ENCODE data around the gene UBA1. TPM values are rescaled to one million over a fixed set of nuclear protein-coding genes. Genes with fewer than 3 reads are reported as not detected.

Gene UBA1
- polyA plus RNA-seq, 1 donor, result 152 TPM

DNA sequence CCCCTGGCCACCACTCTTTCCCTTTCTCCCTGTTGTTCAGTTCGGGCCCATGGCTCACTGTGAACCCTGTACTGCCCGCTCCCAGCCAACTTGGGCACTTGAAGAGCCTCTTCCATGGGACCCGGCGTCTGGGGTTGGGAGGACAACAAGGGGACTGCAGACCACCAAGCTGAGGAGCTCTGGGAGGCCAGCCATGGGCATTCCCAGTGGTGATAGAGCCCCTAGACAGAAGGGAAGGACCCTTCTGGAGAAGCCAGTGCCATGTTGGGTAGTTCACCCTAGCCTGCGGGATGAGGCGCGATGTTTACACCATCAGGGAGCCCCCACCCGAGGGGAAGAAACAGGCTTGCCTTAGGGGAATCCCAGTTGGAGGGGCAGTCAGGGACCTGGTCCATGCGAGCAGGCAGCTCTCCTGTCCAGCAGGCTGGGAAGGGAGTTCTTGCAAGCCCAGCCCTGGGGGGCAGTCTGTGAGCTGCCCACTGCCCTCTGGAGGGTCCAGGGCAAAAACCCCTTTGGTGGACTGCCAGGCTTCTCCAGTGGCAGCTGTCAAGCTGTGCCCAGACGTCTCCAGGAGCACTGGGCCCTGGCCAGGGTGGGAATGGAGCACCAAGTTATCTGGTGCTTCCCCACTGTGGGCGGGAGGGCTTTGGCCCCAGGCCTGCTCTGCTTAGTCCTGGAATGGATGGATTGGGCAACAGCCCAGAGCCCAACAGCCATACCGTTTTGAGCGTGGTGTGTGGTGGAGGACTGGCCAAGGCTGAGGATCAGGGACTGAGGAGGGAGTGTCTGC is 23.7 kb upstream of the UBA1 start:
- DNase-seq, result no peak

DNA sequence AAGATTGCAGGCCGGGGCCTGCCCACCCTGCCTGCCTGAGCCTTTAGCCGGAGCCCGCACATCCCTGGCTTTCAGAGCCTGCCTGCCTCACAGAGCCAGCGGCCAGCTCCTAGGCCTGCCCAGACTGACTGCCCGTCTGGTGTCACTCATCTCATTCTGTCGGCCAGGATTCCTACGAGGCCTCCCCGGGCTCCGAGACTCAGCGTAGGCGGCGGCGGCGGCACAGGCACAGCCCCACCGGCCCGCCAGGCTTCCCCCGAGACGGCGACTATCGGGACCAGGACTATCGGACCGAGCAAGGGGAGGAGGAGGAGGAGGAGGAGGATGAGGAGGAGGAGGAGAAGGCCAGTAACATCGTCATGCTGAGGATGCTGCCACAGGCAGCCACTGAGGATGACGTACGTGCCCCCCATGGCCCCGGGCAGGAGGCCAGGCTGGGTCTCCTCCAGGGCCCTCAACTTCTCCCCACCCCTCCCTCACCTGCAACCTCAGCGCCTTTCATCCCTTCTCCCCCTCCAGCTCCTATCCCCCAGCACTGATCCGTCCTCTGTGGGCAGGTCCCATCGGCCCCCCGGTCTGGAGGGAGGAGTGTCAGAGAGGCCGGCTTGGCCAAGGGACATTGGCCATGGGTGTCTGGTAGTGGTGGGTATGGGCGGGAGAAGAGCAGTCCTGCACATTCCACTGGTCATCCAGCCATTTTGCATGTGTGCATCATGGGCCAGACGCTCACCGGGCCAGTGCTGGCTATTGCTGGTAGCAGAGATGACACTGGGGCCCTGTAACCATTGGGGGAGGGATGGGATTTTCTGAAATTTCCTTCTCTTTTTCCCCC is 22.6 kb upstream of the UBA1 start:
- DNase-seq, result no peak

DNA sequence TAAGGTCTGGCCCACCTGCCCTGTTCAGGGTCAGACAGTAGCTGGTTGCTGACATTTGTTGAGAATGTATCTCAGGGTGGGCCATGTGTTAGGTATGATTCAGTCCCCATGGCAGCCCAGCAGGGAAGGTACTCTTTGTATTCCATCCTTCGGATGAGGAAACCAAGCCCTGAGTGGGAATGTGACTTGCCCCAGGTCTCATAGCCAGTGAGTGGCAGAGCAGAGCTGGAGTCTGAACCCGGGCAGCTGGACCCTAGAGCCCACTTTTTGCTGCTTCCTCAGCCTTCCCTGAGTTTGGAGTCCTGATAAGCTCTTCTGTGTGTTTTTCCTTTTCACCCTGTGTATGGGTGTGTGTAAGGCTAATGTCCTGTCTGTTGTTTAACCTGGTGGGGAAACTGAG is 21.6 kb upstream of the UBA1 start:
- DNase-seq, result no peak

DNA sequence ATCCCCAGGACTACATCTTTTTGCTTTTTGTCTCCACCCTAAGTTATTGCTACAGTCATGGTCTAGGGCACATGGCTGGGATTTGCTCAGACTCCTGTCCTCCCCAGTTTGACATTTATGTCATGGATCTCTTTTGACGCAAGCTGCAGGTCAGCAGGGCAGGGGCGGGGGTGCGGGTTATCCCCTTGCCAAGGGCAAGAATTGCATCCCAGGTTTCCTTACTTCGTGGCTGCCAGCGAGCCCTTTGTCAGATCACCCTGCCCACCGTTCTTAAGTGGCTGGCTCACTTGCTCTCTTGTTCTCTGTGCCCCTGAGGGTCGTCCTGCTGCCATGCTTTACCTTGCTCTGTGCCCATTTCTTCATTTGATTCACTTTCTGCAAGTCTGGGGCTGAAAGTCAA is 21.1 kb upstream of the UBA1 start:
- DNase-seq, result no peak

DNA sequence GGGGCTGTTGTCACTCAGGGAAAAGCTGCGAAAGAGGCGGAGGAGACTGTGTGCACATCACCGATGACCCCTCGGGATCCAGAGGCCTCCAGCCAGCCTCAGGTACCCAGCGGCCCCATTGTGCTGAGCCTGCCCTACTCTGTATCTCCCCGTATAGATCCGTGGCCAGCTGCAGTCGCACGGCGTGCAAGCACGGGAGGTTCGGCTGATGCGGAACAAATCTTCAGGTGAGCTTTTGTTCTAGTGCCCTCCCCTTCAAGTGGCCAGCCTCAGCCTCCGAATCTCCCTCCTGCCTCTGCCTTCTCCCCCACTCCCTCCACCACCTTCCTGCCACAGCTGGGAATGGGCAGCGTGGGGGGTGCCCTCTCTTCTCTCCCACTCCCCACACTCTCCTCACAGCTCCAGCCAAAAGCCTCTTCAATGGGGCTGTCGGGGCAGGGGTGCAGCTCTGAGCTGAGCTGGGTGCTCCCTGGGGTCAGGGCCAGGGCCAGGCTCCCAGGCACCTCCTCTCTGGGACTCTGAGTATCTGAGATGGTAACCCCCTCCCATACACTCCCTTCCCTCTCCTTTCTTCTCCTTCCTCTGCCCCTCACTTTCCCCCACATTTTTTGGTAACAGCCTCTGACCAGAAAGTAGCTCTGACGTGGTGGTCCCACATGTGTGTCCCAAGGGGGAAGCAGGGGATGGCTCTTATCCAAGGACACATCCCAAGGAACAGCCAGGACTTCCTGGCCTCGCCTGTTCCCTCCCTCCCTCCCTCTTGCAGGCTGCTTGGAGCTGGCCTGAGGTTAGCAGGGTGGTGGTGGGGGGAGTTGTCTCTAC is 20.4 kb upstream of the UBA1 start:
- no peak for DNase-seq

DNA sequence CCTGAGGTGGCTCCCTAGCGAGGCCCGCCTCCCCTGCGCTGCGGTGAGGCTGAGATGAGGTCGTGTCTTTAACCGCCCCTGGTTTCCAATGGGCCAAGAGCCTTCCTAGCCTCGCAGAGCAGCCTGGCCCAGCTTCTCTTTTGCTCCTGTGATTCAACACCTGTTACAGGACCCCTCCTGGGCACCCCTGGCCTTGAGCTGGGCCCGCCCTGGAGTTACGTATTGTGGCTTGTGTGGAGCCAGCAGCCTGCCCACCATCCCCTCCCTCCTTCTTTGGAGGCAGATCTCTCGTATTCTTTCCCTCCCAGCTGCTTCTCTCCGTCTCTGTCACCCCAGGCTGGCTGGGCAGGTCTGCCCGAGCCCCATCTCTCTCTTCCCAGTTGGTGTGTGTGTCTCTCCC is 19.3 kb upstream of the UBA1 start:
- DNase-seq, result no peak

DNA sequence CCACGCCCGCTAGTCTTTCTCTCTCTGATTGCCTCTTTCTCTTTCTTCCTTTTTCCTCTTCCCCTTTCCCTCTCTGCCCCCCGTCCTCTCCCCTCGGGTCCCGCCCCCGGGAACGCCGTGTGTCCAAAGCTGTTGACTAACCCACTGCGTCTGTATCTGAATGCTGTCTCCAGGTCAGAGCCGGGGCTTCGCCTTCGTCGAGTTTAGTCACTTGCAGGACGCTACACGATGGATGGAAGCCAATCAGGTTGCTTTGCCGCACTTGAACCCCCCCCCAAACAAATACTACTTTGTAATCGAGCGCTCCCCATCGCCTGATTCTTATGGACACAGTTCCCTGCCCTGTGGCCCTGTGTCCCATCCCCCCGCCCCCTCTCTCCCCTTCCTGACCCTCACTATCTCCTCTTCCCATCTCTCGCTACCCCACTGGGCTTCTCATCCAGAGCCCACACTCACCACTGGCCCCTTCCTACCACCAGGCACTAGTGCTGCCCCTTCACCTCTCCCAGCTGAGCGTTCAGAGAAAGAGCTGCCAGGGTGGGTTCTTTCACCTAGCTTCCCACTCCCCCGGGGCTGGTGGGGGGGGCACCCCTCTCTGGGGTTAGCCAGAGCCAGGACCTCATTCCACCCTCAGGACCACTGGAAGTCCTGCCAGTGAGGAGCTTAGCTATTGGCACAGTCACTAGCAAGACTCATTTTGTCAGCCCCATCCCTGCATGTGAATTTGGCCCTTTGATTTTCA is 18.6 kb upstream of the UBA1 start:
- no peak for DNase-seq

DNA sequence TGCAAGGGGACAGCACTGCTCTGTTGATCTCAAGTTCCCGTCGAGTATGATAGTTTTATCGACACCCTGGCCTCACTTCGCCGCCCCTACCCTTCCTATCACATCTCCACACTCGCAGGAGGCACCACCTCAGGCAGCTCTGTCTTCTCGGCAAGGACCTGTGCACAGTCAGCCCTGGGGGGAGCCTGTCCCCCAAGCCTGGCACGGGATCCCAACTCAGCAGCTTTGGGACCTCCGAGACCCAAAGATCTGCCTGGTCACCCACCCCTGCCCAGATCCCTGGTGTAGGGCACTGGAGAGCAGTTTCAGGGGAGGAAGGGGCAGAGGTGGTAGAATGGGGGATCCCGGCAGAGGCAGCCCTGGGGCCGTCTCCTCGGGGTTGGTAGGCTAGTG is 18.0 kb upstream of the UBA1 start:
- DNase-seq, result no peak

DNA sequence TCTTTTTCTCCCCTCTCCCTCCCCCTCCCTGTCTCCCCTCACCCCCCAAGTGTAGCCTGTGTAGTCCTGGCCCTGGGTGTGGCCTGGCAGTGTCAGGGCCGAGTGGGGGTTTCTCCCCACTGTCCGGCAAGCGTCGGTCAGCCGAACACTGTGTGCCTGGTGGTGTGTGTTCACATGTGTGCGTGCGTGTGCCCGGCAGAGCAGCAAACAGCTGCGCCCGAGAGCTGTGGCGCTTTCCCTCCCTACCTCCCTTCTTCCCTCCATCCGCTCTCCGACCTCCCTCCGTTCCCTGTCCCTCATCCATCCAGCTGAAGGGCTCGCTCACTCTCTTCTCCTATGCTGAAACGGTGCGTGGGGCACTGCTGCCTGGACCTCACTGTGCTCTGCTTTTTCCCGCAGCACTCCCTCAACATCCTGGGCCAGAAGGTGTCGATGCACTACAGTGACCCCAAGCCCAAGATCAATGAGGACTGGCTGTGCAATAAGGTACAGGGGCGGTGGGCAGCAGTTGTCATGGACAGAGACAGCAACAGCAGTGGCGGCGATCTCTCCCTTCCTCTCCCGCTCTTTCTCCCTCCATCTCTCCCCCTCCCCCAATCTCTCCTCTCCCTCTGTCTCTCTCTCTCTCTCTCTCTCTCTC is 17.4 kb upstream of the UBA1 start:
- DNase-seq, result no peak

DNA sequence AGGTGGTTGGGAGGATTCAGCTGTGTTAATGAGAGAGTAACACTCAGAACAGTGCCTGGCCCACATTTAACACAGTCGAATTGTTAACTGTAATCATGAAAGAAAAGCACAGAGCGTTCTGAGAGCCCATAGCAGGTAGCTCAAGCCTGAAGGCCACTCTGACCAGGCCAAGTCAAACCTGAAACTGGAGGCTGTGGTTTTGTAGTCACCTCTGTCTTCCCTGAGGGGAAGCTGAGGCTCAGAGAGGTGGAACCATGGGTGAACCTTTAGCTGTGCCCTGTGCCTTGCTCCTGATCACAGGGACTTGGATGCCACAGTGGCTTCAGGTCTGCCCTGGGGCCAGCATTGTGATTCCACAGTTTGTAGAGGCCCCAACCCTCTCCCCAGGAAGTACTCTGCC is 16.6 kb upstream of the UBA1 start:
- no peak for DNase-seq

DNA sequence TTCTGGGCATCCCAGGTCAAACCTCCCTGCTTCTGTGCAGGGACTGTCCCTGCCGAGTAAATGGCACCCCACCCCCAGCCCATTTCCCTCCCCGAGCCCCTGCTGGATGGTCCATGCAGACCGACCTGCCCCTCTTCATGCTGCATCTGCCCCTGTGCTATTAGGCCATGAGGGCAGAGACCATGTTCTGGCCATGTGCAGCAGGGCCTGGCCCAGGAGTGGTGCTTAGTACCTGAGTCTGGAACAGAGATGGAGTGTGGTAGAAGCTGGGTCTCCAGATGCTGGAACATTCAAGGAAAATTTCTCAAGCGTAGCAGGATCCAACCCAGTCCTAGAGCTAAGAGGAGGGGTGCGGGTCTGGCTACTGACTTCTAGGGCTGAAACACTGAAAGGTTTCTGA is 15.3 kb upstream of the UBA1 start:
- no peak for DNase-seq

DNA sequence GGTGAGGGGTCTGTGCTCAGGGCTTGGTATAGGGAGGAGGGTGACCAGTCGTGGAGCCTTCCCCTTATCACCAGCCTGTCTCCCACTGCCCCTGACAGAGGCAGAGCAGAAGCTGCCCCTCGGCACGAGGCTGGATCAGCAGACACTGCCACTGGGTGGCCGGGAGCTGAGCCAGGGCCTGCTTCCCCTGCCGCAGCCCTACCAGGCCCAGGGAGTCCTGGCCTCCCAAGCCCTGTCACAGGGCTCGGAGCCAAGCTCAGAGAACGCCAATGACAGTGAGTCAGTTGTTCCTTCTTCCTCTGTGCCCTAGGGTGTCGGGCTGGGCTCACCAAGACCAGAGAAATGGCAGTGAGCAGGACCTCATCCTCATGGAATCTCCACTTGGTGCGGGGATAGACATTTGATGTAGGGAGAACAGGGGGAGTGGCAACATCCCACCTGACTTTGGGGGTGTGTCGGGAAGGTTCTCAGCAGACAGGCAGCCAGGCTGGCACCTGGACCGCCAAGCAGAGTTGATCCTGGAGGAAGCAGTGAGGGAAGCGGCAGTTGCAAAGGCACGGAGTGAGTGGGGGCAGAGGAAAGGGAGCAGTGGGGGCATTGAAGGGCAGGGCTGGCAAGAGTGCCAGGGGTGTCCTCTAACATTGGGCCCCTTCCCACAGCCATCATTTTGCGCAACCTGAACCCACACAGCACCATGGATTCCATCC is 14.3 kb upstream of the UBA1 start:
- DNase-seq, result no peak

DNA sequence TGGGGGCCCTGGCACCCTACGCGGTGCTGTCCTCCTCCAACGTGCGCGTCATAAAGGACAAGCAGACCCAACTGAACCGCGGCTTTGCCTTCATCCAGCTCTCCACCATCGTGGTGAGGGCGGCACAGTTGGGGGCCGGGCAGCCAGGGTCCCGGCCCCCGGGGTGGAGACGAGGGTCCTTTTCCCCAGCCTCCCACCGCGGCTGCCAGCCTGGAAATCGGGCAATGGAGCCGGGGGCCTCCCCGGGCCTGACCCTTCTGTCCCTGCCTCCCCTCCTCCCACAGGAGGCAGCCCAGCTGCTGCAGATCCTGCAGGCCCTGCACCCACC is 13.7 kb upstream of the UBA1 start:
- no peak for DNase-seq

DNA sequence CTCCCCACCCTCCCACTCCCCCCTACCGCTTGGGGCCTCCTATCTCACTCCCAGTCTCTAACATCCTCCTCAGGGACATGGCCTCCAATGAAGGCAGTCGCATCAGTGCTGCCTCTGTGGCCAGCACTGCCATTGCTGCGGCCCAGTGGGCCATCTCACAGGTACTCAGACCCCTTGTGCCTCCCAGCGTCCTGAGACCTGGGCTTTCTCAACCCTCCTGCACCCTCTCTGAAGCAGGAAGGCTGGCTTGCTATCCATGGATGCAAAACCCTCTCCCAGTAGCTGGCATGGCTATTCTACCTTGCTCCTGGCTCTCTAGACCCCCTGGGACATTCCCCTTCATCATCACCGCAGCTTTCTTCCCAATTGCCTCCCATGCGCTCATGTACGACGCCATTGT is 13.3 kb upstream of the UBA1 start:
- no peak for DNase-seq

DNA sequence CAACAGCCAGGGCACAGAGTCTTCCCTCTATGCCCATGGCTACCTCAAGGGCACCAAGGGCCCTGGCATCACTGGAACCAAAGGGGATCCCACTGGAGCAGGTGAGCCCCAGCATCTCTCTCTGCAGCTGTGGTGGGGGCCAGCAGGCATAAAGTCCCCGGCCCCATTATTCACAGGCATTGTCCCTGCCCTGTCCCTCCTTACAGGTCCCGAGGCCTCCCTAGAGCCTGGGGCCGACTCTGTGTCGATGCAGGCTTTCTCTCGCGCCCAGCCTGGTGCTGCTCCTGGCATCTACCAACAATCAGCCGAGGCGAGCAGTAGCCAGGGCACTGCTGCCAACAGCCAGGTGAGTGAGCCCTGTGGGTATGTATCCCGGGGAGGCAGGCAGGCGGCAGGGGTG is 12.3 kb upstream of the UBA1 start:
- DNase-seq, result no peak

DNA sequence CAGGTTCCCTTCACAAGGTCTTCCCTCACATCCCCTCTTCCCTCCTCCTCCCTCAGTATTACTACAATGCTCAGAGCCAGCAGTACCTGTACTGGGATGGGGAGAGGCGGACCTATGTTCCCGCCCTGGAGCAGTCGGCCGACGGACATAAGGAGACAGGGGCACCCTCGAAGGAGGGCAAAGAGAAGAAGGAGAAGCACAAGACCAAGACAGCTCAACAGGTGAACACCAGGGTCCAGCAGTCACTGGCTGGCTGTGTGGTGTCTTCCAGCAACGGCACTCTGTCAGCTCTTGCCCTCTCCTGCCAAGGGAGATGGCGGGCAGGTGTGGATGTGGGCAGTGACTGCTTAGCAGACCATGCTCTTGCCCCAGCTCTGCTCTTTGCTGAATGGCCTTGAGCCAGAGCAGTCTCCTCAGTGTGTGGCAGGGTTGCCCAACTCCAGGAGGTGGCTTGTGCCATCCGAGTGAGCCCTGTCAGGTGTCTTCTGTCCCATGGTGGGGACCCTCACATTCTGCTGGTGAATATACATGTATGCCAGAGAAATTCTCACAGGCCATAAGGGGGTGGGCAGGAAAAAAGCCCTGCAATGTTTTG is 11.4 kb upstream of the UBA1 start:
- no peak for DNase-seq

DNA sequence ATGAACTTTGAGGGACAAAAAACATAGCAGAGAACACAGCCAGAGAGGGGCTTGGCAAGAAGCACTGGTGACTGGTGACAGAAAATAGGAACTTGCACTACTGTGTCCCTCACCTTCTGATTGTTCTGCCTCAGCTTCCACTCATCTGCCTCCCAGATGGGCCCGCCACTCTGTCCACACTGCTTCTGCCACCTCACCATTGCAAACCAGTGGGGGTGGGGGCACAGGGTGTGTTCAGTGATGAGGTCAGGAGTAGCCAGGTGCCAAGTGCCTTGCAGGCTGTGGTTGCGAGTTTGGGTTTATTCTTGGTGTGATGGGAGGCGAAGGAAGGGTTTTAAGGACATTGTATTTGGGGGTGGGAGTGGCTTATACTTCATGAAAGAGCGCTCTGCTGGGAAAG is 9.1 kb upstream of the UBA1 start:
- DNase-seq, result no peak

DNA sequence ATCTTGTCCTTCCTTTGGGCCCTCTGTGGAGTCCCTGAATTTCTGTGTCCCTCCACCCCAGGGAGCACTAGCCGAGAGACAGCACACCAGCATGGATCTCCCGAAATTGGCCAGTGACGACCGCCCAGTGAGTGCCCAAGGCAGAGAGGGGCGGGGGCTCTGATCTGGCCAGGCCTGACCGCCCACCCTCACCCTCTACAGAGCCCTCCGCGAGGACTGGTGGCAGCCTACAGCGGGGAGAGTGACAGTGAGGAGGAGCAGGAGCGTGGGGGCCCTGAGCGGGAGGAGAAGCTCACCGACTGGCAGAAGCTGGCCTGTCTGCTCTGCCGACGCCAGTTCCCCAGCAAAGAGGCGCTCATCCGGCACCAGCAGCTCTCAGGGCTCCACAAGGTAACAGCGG is 8.4 kb upstream of the UBA1 start:
- DNase-seq, result no peak

DNA sequence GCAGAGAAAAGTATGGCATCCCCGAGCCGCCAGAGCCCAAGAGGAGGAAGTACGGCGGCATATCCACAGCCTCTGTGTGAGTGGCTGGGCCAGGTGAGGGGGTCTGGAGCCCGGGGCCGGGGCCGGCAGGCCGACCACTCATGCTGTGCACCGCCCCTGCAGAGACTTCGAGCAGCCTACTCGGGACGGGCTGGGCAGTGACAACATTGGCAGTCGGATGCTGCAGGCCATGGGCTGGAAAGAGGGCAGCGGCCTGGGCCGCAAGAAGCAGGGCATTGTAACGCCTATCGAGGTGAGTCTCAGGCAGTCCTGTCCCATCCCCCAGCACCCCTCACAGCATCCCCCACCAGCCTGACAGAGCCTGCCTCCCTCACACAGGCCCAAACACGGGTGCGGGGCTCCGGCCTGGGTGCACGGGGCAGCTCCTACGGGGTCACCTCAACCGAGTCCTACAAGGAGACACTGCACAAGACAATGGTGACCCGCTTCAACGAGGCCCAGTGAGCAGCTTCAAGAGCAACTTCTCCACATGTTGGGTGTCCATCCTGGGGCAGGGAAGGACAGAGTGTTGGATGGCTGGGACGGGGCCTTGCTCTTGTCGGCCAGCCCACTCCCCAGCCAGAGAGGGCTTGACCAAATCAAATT is 7.4 kb upstream of the UBA1 start:
- DNase-seq, result no peak

DNA sequence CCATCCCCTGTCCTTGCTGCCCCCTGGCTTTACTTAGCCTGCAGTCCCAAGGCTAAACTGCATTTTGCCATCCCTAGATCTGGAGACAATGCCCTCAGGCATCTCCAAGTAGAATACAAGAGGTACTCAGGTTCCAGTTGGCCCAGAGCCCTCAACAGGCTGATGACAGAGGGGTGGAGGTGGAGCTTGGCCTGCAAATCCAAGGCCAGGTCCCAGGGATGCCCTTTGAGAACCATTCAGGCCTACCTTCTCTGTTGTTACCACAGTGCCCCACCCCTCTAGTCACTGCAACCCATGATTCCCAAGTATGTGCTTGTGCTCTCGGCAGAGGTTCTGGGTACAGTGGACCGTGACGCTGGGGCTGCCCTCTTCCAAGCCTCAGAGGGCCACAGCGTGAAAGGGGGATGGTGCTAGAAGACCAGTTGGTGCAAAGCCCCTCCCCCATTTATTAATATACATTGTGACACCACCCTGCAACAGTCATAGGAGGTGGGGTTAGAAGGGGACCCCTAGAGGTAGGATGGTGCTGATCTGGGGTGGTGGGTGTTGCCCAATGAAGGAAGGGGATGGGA is 6.4 kb upstream of the UBA1 start:
- DNase-seq, result no peak

Measured in hindlimb muscle (tissue), 1 donor.